ENCODE measurements around the gene SH3GL1. TPM values are rescaled to one million over a fixed set of nuclear protein-coding genes. Genes with fewer than 3 reads are reported as not detected.
A peak's percentile ranks its signal among the peaks of the same experiment; 100 is the strongest.

Gene SH3GL1
- total RNA-seq, 2 experiments from 2014 or later = 39.3 to 40.9 TPM

GRCh38 chr19:4393947-4394590, 6.3 kb downstream of the SH3GL1 start:
- Mint-ChIP-seq H3K27ac (peak overlapping the region; percentile 47), H3K27me3 (no peaks in the 10 kb centered on the region), H3K4me1 (ENCODE audit: low read depth) (peaks cover 65% of the 10 kb centered on the region), H3K9me3 (no peaks in the 10 kb centered on the region), H3K36me3 (ENCODE audit: low read depth) (peaks cover 38% of the 10 kb centered on the region), H3K4me3 (peak overlapping the region; percentile 51)
- H3K27ac ChIP-seq (ENCODE audit: low read depth in 1 of 2, low read length in 2 of 2) = no peak overlapping the region
- no peaks in the 10 kb centered on the region for H3K9me3 ChIP-seq (ENCODE audit: control insufficient read depth in 1 of 2, insufficient read depth in 1 of 2, low read length in 2 of 2)
- intact Hi-C loops (cut with DNase I, micrococcal nuclease) = no loop called here
- H3K4me1 ChIP-seq (ENCODE audit: insufficient read depth, low read length) = peaks cover 73% of the 10 kb centered on the region
- DNase-seq (no peak), ATAC-seq (ENCODE audit: poor library complexity) (no peak)
- no peak for TF ChIP-seq CTCF (IDR thresholded peaks at IDR 0.05)
- no peaks in the 10 kb centered on the region for H3K27me3 ChIP-seq (ENCODE audit: control insufficient read depth in 1 of 2, insufficient read depth in 2 of 2, low read length in 2 of 2)
- H3K36me3 ChIP-seq (ENCODE audit: insufficient read depth, low read length) = peaks cover 50% of the 10 kb centered on the region
- H3K4me3 ChIP-seq (ENCODE audit: low read length) = no peak overlapping the region
- POLR2A ChIA-PET = interaction anchor here (1.2 kb wide), 1 partner anchor 24 kb away, joined by 4 read pairs; no protein-coding TSS in a partner anchor
- CTCF ChIA-PET = interaction anchor here (2.0 kb wide), 1 partner anchor 24 kb away, joined by 9 read pairs; no protein-coding TSS in a partner anchor

GRCh38 chr19:4391701-4392483, 8.5 kb downstream of the SH3GL1 start:
- DNase-seq = no peak
- peaks cover 58% of the 10 kb centered on the region for H3K4me1 ChIP-seq (ENCODE audit: insufficient read depth, low read length)
- H3K27ac Mint-ChIP-seq = no peak overlapping the region
- no peaks in the 10 kb centered on the region for H3K27me3 Mint-ChIP-seq
- H3K27ac ChIP-seq (ENCODE audit: low read depth in 1 of 2, low read length in 2 of 2) = no peak overlapping the region
- H3K9me3 ChIP-seq (ENCODE audit: control insufficient read depth in 1 of 2, insufficient read depth in 1 of 2, low read length in 2 of 2) = no peaks in the 10 kb centered on the region
- TF ChIP-seq CTCF (IDR thresholded peaks at IDR 0.05) = no peak
- no peak for ATAC-seq (ENCODE audit: poor library complexity)
- H3K4me1 Mint-ChIP-seq (ENCODE audit: low read depth) = peaks cover 48% of the 10 kb centered on the region
- no peak overlapping the region for H3K4me3 Mint-ChIP-seq
- intact Hi-C loops (cut with DNase I, micrococcal nuclease) = loop anchor here in 1 of 2 experiments (2.0 kb wide), 1 partner anchor 17 kb away; no protein-coding TSS in a partner anchor
- no peaks in the 10 kb centered on the region for H3K27me3 ChIP-seq (ENCODE audit: control insufficient read depth in 1 of 2, insufficient read depth in 2 of 2, low read length in 2 of 2)
- CTCF ChIA-PET = interaction anchor here (0.9 to 1.1 kb wide), 2 partner anchors 8 to 22 kb away, joined by 3 to 4 read pairs; partner anchors contain the start of gene SH3GL1
- peaks cover 47% of the 10 kb centered on the region for H3K36me3 ChIP-seq (ENCODE audit: insufficient read depth, low read length)
- POLR2A ChIA-PET = no interaction called here
- H3K9me3 Mint-ChIP-seq = no peaks in the 10 kb centered on the region
- no peak overlapping the region for H3K4me3 ChIP-seq (ENCODE audit: low read length)
- peaks cover 39% of the 10 kb centered on the region for H3K36me3 Mint-ChIP-seq (ENCODE audit: low read depth)

GRCh38 chr19:4391306-4391693, 9.0 kb downstream of the SH3GL1 start:
- POLR2A ChIA-PET = interaction anchor here (1.0 kb wide), 1 partner anchor 9 kb away, joined by 3 read pairs; the partner anchor contains the start of gene SH3GL1
- CTCF ChIA-PET = interaction anchor here (0.9 to 1.2 kb wide), 2 partner anchors 9 to 22 kb away, joined by 3 to 5 read pairs; partner anchors contain the start of gene SH3GL1
- TF ChIP-seq CTCF (IDR thresholded peaks at IDR 0.05) = no peak
- Histone ChIP-seq H3K27ac (ENCODE audit: low read depth in 1 of 2, low read length in 2 of 2) (no peak overlapping the region), H3K4me1 (ENCODE audit: insufficient read depth, low read length) (peaks cover 55% of the 10 kb centered on the region), H3K36me3 (ENCODE audit: insufficient read depth, low read length) (peaks cover 42% of the 10 kb centered on the region), H3K27me3 (ENCODE audit: control insufficient read depth in 1 of 2, insufficient read depth in 2 of 2, low read length in 2 of 2) (no peaks in the 10 kb centered on the region), H3K9me3 (ENCODE audit: control insufficient read depth in 1 of 2, insufficient read depth in 1 of 2, low read length in 2 of 2) (no peaks in the 10 kb centered on the region), H3K4me3 (ENCODE audit: low read length) (no peak overlapping the region)
- DNase-seq = no peak
- Mint-ChIP-seq H3K9me3 (no peaks in the 10 kb centered on the region), H3K36me3 (ENCODE audit: low read depth) (peaks cover 35% of the 10 kb centered on the region), H3K27ac (no peak overlapping the region), H3K4me3 (no peak overlapping the region), H3K27me3 (no peaks in the 10 kb centered on the region), H3K4me1 (ENCODE audit: low read depth) (peaks cover 43% of the 10 kb centered on the region)
- no peak for ATAC-seq (ENCODE audit: poor library complexity)
- intact Hi-C loops (cut with DNase I, micrococcal nuclease) = loop anchor here in 1 of 2 experiments (2.0 kb wide), 1 partner anchor 16 kb away; no protein-coding TSS in a partner anchor

All from CD4-positive, alpha-beta T cell (primary cell).